Endothelial cell (in vitro differentiated cells): ENCODE measurements around the gene SH2D7. TPM values are rescaled to one million over a fixed set of nuclear protein-coding genes. Genes with fewer than 3 reads are reported as not detected.

Source experiments
- DNase-seq: peaks from one replicate; pipeline ENCODE4 v3.0.0; 2021; ENCODE audit warnings: low spot score
- H3K27ac Mint-ChIP-seq: one replicate; pipeline ENCODE4 v1.8.0; 2021; ENCODE audit warnings: mixed read lengths, inconsistent platforms; ENCODE audit not compliant: unreplicated experiment
- H3K27me3 Mint-ChIP-seq: one replicate; pipeline ENCODE4 v1.8.0; 2021; ENCODE audit warnings: mild to moderate bottlenecking, moderate library complexity, mixed read lengths, inconsistent platforms; ENCODE audit not compliant: unreplicated experiment
- H3K36me3 Mint-ChIP-seq: one replicate; pipeline ENCODE4 v1.8.0; 2021; ENCODE audit warnings: mild to moderate bottlenecking, low read depth, mixed read lengths, inconsistent platforms; ENCODE audit not compliant: unreplicated experiment
- H3K4me1 Mint-ChIP-seq: one replicate; pipeline ENCODE4 v1.8.0; 2021; ENCODE audit warnings: mild to moderate bottlenecking, mixed read lengths, inconsistent platforms; ENCODE audit not compliant: unreplicated experiment
- H3K4me3 Mint-ChIP-seq: one replicate; pipeline ENCODE4 v1.8.0; 2021; ENCODE audit warnings: mild to moderate bottlenecking, mixed read lengths, inconsistent platforms; ENCODE audit not compliant: unreplicated experiment
- H3K9me3 Mint-ChIP-seq: one replicate; pipeline ENCODE4 v1.8.0; 2021; ENCODE audit warnings: mixed read lengths, inconsistent platforms; ENCODE audit not compliant: unreplicated experiment
- total RNA-seq: library from RNA; stranded (reverse); fragmentation: NEBNext Ultra II Directional; extraction: Animal tissue kit (Norgen Biotek cat#: 25700); gene quantifications from one replicate; pipeline ENCODE4 v1.2.1, GENCODE V29; 2021; ENCODE audit not compliant: unreplicated experiment
- TF ChIP-seq, protein P1 (sequence below): fragments of 200-600 bp; sonication (generic); IDR thresholded peaks from one replicate; pipeline ENCODE4 v1.5.0; 2021; ENCODE audit warnings: antibody characterized with exemption; ENCODE audit not compliant: unreplicated experiment

The SH2D7 gene
- total RNA-seq, 1 donor from 2014 or later: not detected

DNA sequence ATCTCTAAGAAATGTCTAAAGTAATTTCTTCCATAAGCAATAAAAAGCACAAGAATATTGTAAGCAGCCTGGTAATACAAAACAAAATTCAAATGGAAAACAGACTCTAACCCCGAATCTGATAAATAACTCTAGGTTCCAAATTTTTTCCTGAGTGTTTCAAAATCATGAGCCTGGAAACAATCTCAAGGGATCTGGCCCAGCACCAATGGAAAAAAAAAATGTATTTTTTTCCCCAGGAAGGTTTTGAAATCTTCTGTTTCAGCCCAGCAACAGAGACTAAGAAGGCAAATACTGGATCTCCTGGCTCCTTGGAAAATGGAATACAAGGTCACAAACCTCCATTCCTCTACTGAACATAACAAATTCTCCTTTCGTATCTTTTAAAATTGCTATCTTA, 27.8 kb upstream of the SH2D7 start:
- no peaks in the 10 kb centered on the region for H3K36me3 Mint-ChIP-seq
- no peak overlapping the region for H3K4me3 Mint-ChIP-seq
- no peaks in the 10 kb centered on the region for H3K27me3 Mint-ChIP-seq
- no peak overlapping the region for H3K27ac Mint-ChIP-seq
- DNase-seq: no peak
- H3K9me3 Mint-ChIP-seq: no peaks in the 10 kb centered on the region
- peaks cover 19% of the 10 kb centered on the region for H3K4me1 Mint-ChIP-seq
- TF ChIP-seq, protein P1, sequence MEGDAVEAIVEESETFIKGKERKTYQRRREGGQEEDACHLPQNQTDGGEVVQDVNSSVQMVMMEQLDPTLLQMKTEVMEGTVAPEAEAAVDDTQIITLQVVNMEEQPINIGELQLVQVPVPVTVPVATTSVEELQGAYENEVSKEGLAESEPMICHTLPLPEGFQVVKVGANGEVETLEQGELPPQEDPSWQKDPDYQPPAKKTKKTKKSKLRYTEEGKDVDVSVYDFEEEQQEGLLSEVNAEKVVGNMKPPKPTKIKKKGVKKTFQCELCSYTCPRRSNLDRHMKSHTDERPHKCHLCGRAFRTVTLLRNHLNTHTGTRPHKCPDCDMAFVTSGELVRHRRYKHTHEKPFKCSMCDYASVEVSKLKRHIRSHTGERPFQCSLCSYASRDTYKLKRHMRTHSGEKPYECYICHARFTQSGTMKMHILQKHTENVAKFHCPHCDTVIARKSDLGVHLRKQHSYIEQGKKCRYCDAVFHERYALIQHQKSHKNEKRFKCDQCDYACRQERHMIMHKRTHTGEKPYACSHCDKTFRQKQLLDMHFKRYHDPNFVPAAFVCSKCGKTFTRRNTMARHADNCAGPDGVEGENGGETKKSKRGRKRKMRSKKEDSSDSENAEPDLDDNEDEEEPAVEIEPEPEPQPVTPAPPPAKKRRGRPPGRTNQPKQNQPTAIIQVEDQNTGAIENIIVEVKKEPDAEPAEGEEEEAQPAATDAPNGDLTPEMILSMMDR: no peak

DNA sequence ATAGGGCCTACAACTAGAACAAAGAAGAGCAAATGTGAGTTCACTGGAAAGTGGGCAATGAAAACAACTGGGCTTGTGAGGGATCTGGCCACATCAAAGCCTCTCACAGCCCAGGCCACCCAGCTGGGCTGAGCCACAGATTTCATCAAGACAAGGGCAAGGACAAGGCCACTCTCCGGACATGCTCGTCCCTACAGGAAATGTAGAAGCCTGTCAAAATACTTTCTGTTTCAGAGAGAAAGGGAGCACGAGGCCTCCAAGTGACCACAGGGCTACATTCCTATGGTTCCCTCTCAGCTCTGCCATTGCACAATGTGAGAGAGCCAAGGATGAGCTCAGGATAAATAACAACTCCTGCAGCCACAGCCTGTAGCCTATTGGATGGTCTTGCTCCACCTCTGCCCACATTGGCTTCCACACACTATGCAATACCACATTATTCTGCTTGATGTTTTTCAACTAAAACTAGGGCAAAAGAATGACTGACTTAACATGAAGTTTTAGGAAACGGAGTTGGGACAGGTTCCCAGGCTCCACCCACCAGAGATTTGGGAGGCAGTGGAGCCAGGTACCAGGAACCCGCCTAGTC, 27.0 kb upstream of the SH2D7 start:
- Mint-ChIP-seq H3K4me1 (peaks cover 27% of the 10 kb centered on the region), H3K36me3 (no peaks in the 10 kb centered on the region), H3K27me3 (no peaks in the 10 kb centered on the region), H3K4me3 (no peak overlapping the region), H3K9me3 (no peaks in the 10 kb centered on the region), H3K27ac (no peak overlapping the region)
- DNase-seq: no peak
- TF ChIP-seq, protein P1: no peak

DNA sequence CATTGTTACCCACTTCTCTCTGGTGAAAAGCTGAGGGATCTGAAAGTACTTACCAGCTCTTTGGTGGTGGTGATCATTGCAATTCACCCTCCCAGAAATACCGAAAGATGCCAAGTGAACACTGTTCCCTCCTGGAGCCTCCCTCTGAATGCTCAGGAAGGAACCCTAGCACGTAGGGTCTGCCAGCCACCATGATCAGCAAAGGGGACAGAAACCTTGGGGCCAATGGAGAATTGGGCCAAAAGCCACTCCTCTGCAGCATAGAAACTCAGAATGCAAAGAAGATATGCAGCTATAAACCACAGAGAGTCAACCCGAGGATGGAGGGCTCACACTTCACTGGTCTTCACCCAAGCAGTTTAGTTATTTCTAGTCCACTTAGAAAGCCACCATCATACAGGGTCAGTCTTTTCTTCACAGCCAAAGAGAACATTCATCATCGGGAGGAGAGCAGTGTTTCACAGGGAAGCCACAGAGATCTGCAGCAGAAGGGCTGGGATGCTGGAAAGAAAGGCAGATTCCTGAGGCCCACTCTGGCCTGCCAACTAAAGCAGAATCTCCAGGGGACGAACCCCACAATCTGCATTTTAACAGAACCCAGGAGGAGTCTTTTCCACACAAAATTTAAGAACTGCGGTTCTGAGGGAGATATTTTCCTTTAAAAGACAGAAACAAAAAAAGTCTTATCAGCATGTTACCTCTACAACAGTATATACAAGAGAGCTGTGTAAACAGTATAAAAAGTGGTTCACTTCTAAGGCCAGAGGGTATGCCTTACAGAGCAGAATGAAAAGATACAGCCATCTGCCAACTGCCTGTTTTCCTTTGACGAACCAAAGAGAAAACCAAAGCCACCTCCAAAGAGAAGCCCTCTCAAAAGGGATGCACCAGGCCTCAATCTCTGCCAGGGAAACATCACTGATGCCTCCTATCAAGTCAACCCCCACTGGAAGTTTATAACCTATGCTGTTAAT, 26.1 kb upstream of the SH2D7 start:
- no peak overlapping the region for H3K4me3 Mint-ChIP-seq
- H3K27ac Mint-ChIP-seq: no peak overlapping the region
- TF ChIP-seq, protein P1: no peak
- no peaks in the 10 kb centered on the region for H3K36me3 Mint-ChIP-seq
- H3K4me1 Mint-ChIP-seq: peaks cover 28% of the 10 kb centered on the region
- no peak for DNase-seq
- no peaks in the 10 kb centered on the region for H3K27me3 Mint-ChIP-seq
- no peaks in the 10 kb centered on the region for H3K9me3 Mint-ChIP-seq

DNA sequence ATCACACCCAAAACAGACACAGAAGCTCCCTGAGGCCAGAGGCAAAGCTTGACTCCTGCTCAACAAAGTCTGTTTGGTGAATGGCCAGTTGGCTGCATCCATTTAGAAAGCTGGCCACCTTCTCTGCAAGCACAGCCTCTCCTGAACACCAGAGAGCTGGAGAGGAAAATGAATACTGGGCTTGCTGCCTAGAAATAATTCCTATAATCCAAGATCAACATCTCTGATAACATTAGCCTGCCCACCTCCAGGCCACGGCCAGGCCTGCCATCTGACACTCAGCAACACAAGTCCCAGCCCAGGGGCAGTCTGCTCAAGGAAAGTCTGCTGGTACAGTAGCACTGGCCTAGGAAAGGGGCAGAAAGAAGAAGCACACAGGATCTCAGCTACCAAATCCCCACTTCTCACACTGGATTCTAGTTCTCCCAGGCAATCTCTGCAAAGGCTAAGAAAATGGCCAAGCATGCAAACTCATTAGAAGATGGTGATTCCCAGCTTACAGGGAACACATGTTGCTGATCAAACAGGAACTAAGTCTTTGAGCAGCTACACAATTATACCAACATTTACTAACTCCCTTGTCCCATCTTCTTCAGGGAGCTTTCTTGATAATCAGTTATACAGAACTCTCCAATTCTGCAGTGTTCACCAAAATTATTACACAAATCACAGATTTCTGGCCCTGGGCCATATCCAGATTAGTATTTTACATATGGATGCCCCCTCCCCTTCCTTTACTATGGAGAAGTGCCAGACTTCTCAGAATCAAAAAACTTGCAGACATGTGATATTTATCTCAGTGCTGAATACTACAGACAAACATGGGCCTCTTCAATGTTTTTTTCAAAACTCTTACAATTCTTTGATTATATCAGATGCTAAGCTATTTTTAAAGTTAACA, 24.8 kb upstream of the SH2D7 start:
- no peak overlapping the region for H3K4me3 Mint-ChIP-seq
- no peak for DNase-seq
- no peaks in the 10 kb centered on the region for H3K36me3 Mint-ChIP-seq
- no peak overlapping the region for H3K27ac Mint-ChIP-seq
- TF ChIP-seq, protein P1: no peak
- peaks cover 31% of the 10 kb centered on the region for H3K4me1 Mint-ChIP-seq
- H3K9me3 Mint-ChIP-seq: no peaks in the 10 kb centered on the region
- H3K27me3 Mint-ChIP-seq: peaks cover 2% of the 10 kb centered on the region
